Cardiac muscle cell (in vitro differentiated cells and primary cell): ENCODE results near the gene TMEM220. TPM values are rescaled to one million over a fixed set of nuclear protein-coding genes. Genes with fewer than 3 reads are reported as not detected.

Experiments
- DNase-seq, 2 donors: peaks; one replicate each; pipeline versions ENCODE4 v3.0.0 to v3.0.0-alpha.2; 2010 to 2017; ENCODE audit warnings: low read depth in 1 of 2, low spot score in 1 of 2
- H3K27ac ChIP-seq: fragments of 200-600 bp; sonication (generic); 2 replicates; pipeline ENCODE4 v1.5.1; 2016
- H3K27me3 ChIP-seq: fragments of 200-600 bp; sonication (generic); 2 replicates; pipeline ENCODE4 v1.6.0; 2016; ENCODE audit warnings: control low read depth
- H3K36me3 ChIP-seq: fragments of 200-600 bp; sonication (generic); 2 replicates; pipeline ENCODE4 v1.5.1; 2016; ENCODE audit warnings: control low read depth
- H3K4me1 ChIP-seq: fragments of 200-600 bp; sonication (generic); 2 replicates; pipeline ENCODE4 v1.8.1; 2017; ENCODE audit warnings: low read depth, mild to moderate bottlenecking, mixed run types
- H3K4me3 ChIP-seq: fragments of 200-600 bp; sonication (generic); 2 replicates; pipeline ENCODE4 v1.5.1; 2016; ENCODE audit warnings: mild to moderate bottlenecking
- H3K9me3 ChIP-seq: fragments of 200-600 bp; sonication (generic); 2 replicates; pipeline ENCODE4 v1.5.1; 2017; ENCODE audit warnings: low read depth, mild to moderate bottlenecking, control low read depth
- CTCF ChIP-seq: IDR thresholded peaks from 2 replicates; pipeline ENCODE4 v1.5.1; 2012; ENCODE audit warnings: low read depth, mild to moderate bottlenecking, low read length
- polyA plus RNA-seq: library from polyadenylated mRNA; unstranded; fragments of >200 nt; fragmentation: Nextera tagmentation; extraction: Ambion mirVana; gene quantifications from 2 replicates; pipeline ENCODE4 v1.2.1, GENCODE V29; 2016
- total RNA-seq: library from RNA; depleted of rRNA; stranded (reverse); fragments of >200 nt; gene quantifications from 2 replicates; pipeline ENCODE4 v1.2.3, GENCODE V29; 2016

Gene TMEM220
- total and polyA plus RNA-seq, 2 experiments from 2014 or later = 0.15 to 2.8 TPM

- Histone ChIP-seq H3K36me3 (peaks cover 52% of the 10 kb centered on the region), H3K27me3 (no peaks in the 10 kb centered on the region), H3K9me3 (no peaks in the 10 kb centered on the region), H3K4me3 (no peak overlapping the region), H3K27ac (no peak overlapping the region), H3K4me1 (no peaks in the 10 kb centered on the region)
- DNase-seq = peak in 1 of 2 donors; percentile 70
- TF ChIP-seq CTCF = no peak
Measured at GRCh38 chr17:10681866-10682446, 47.9 kb downstream of the TMEM220 start.

- no peak overlapping the region for H3K27ac ChIP-seq
- no peaks in the 10 kb centered on the region for H3K27me3 ChIP-seq
- no peak for TF ChIP-seq CTCF
- DNase-seq = no peak
- no peak overlapping the region for H3K4me3 ChIP-seq
- H3K9me3 ChIP-seq = no peaks in the 10 kb centered on the region
- no peaks in the 10 kb centered on the region for H3K4me1 ChIP-seq
- H3K36me3 ChIP-seq = peaks cover 11% of the 10 kb centered on the region
Measured at GRCh38 chr17:10674704-10675103, 55.1 kb downstream of the TMEM220 start.

- no peak for TF ChIP-seq CTCF
- no peaks in the 10 kb centered on the region for H3K27me3 ChIP-seq
- H3K9me3 ChIP-seq = no peaks in the 10 kb centered on the region
- no peak for DNase-seq
- H3K36me3 ChIP-seq = peaks cover 5% of the 10 kb centered on the region
- H3K27ac ChIP-seq = no peak overlapping the region
- no peaks in the 10 kb centered on the region for H3K4me1 ChIP-seq
- no peak overlapping the region for H3K4me3 ChIP-seq
Measured at GRCh38 chr17:10673312-10673711, 56.5 kb downstream of the TMEM220 start.

GRCh38 chr17:10668775-10669174, 61.0 kb downstream of the TMEM220 start:
- Histone ChIP-seq H3K4me3 (no peak overlapping the region), H3K9me3 (no peaks in the 10 kb centered on the region), H3K4me1 (no peaks in the 10 kb centered on the region), H3K27ac (no peak overlapping the region), H3K36me3 (no peaks in the 10 kb centered on the region), H3K27me3 (no peaks in the 10 kb centered on the region)
- TF ChIP-seq CTCF = no peak
- DNase-seq = peak in 1 of 2 donors; percentile 9

- no peak for DNase-seq
- Histone ChIP-seq H3K27ac (no peak overlapping the region), H3K4me3 (no peak overlapping the region), H3K27me3 (no peaks in the 10 kb centered on the region), H3K9me3 (no peaks in the 10 kb centered on the region), H3K4me1 (no peaks in the 10 kb centered on the region), H3K36me3 (no peaks in the 10 kb centered on the region)
- TF ChIP-seq CTCF = no peak
Measured at GRCh38 chr17:10666906-10667305, 62.9 kb downstream of the TMEM220 start.

GRCh38 chr17:10664571-10664970, 65.3 kb downstream of the TMEM220 start:
- no peak overlapping the region for H3K27ac ChIP-seq
- no peaks in the 10 kb centered on the region for H3K36me3 ChIP-seq
- H3K9me3 ChIP-seq = no peaks in the 10 kb centered on the region
- H3K27me3 ChIP-seq = no peaks in the 10 kb centered on the region
- no peak for TF ChIP-seq CTCF
- H3K4me3 ChIP-seq = no peak overlapping the region
- no peak for DNase-seq
- H3K4me1 ChIP-seq = no peaks in the 10 kb centered on the region
